Subcutaneous adipose tissue (tissue), 4 donors: ENCODE data around the gene ASIC5. TPM values are rescaled to one million over a fixed set of nuclear protein-coding genes. Genes with fewer than 3 reads are reported as not detected.

Experiments
- total RNA-seq, 4 donors: library from RNA; depleted of rRNA; stranded (reverse); fragments of >200 nt; gene quantifications; one replicate each; pipeline ENCODE4 v1.1.0, GENCODE V29; 2016
- TF ChIP-seq, protein P1 (sequence below): fragments of 450-650 bp; IDR thresholded peaks from one replicate; pipeline ENCODE4 v1.5.1; 2016; ENCODE audit warnings: low read depth, mild to moderate bottlenecking, control low read depth, antibody characterized with exemption, moderate library complexity

ASIC5 gene
- total RNA-seq, 4 donors from 2014 or later: not detected

DNA sequence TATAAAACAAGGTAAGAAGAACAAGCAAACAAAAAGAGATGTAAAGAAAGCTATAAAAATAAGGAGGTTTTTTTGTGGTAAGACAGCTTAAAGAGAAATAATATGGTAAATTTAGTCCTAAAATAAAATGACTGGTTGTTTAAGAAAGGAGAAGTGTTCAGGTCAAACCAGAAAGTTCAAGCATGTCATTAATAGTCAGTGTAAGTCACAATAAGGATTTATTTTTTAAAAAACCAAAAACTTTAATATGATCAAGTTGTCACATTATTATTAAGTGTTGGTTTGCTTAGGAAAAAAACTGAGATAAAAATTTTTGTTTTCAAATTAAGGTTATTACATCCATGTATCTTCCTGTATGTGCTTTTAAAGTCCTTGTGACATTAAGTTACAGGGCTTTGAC is 19.1 kb downstream of the ASIC5 start:
- TF ChIP-seq, protein P1, sequence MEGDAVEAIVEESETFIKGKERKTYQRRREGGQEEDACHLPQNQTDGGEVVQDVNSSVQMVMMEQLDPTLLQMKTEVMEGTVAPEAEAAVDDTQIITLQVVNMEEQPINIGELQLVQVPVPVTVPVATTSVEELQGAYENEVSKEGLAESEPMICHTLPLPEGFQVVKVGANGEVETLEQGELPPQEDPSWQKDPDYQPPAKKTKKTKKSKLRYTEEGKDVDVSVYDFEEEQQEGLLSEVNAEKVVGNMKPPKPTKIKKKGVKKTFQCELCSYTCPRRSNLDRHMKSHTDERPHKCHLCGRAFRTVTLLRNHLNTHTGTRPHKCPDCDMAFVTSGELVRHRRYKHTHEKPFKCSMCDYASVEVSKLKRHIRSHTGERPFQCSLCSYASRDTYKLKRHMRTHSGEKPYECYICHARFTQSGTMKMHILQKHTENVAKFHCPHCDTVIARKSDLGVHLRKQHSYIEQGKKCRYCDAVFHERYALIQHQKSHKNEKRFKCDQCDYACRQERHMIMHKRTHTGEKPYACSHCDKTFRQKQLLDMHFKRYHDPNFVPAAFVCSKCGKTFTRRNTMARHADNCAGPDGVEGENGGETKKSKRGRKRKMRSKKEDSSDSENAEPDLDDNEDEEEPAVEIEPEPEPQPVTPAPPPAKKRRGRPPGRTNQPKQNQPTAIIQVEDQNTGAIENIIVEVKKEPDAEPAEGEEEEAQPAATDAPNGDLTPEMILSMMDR: no peak

DNA sequence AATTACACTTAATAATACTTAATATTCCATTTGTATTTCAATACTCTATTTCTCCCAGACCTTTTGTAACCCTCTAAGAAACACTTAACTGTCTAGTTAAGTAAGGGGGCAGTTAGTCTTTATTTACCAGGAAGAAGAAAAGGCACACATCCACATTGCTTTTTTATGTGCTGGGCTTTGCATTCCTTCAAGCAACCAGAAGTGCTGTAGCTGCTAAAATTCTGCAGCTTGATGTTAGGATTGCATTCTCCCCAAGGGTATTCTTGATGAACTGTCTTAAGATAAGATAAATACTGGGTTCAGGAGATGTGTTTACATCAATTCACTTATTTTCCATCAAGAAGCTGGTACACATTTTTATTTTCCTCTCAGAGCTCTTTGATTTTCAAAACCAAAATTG is 24.0 kb downstream of the ASIC5 start:
- TF ChIP-seq, protein P1: no peak

DNA sequence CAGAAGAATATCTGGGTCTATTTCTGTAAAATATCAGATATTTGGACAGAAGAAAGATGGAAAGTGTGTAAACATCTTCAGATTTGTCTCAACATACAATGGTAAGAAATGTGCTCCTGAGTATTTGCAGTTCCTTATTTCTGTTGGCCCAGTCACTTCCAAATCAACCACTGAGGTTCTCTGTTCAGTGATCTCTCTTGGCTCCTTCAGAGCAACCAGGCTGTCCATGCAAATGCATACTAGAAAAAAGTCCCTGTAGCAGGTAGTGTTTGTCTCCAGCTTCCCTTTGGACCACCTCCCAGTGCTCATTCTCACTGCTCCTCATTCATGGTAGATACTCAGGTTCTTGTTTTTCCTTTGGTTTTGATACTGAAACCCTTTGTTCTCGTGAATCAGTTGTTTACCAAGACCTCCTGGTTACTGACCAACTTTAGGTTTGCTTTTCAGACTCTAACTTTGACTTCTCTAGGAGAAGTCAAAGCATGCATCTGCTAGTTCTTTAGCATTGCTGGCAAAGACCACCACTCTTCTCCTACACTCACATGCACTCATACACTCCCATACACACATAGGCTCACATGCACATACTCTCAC is 28.8 kb downstream of the ASIC5 start:
- TF ChIP-seq, protein P1: no peak

DNA sequence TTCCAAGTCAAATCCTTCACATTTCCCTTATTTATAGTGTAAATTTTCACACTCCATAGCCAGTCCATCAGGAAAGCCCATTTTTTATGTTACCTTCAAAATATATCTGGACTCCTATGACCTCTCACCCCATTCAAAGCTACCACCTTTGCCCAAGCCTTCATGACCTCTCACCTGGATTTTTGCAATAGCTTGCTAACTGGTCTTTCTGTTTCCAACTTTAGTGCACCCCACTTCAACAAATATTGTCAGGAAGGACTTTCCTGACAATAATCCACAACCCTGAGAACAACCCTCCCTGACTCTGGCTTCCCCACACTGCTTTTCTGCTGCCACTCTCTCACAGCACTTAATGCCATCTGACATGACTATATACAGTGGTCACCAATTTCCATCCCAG is 33.4 kb downstream of the ASIC5 start:
- TF ChIP-seq, protein P1: no peak

DNA sequence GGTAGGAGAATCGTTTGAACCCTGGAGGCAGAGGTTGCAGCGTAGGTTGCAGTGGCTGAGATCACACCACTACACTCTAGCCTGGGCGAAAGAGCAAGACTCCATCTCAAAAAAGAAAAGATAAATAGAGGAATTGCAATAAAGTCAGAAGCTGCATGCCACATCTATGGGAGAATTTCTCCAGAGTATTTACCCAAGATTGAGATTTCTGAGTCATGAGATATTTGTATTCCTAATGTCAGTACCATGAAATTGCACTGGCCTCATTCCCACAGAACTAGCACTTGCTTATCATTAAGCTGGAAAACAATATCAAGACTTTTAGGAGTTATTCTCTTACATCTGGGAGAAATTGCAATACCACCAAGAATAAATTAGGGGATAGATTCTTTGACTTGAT is 37.4 kb downstream of the ASIC5 start:
- TF ChIP-seq, protein P1: no peak

DNA sequence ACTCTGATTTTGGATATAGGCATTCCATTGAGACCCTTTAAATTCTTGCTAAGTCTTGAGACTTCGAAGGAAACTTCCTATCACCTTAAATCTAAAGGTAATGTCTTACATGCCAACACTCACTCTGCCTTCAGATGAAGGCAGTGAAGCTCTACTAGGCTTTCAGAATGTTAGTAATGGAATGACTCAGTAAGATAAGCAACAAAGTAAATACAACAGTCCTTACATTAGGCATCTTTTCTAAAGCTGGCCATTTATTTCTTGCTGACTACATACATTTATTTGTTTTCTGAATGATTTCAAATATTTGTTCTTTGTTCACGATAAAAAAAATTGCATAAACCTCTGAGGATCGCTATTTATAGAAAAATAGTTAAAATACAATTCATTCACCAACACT is 43.5 kb downstream of the ASIC5 start:
- TF ChIP-seq, protein P1: no peak

DNA sequence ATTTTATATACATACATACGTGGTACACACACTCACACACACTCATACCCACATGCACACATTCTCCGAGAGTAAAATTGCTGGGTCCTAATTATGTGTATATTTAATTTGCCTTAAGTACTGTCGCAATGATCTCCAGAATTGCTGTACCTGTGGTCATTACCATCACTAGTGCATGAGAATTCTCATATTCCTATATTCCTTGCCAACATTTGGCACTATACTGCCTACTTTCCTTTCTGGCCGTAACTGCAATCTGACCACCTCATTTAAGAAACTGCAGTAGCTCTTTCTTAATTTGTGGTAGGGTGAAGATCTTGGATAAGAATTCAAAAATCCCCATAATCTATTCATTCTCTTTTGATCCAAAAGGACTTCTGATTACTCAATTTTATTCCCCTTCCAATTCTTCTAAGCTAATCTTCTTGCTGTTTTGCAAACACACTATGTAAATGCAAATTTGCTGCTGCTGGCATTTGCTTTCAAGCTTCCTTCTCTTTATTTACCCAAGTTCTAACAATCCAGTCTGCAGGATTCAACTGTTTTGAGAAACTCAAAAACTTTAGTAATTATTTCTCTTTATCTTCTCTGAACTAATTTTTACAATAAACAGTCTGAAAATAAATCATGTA is 45.1 kb downstream of the ASIC5 start:
- TF ChIP-seq, protein P1: no peak
